Kidney (tissue), 14 donors: Measurements from ENCODE around the gene CCL7. TPM values are rescaled to one million over a fixed set of nuclear protein-coding genes. Genes with fewer than 3 reads are reported as not detected.
"Not testable (repeated sequence)": the region's sequence is repeated elsewhere in the genome, so short reads cannot be mapped to it uniquely, and the experiment has no call there.

Source experiments
- DNase-seq, 5 donors: peaks; one replicate each; pipeline ENCODE4 v3.0.0-alpha.2; 2013 to 2020
- FAIRE-seq: peaks from 2 replicates; lab custom pipeline; 2012; peaks lifted over from hg19 to GRCh38; lab: Jason Lieb, UNC
- H3K27ac ChIP-seq, 2 donors: one replicate each; pipeline ENCODE4 v1.7.0; 2013; ENCODE audit warnings: low read depth in 2 of 2, low read length in 2 of 2, inconsistent platforms in 1 of 2
- H3K27me3 ChIP-seq: one replicate; pipeline ENCODE4 v1.7.1; 2013; ENCODE audit warnings: low read length, inconsistent platforms; ENCODE audit not compliant: control insufficient read depth, insufficient read depth
- H3K36me3 ChIP-seq, 3 donors: one replicate each; pipeline versions ENCODE4 v1.7.0 to v1.7.1; 2013; ENCODE audit warnings: low read length in 3 of 3, control low read depth in 1 of 3, inconsistent platforms in 1 of 3; ENCODE audit not compliant: insufficient read depth in 3 of 3, control insufficient read depth in 2 of 3
- H3K4me1 ChIP-seq, 3 donors: one replicate each; pipeline versions ENCODE4 v1.7.0 to v1.7.1; 2013; ENCODE audit warnings: low read length in 3 of 3, inconsistent platforms in 1 of 3, low read depth in 1 of 3; ENCODE audit not compliant: control insufficient read depth in 2 of 3, insufficient read depth in 2 of 3
- H3K4me3 ChIP-seq, 3 donors: one replicate each; pipeline versions ENCODE4 v1.7.0 to v1.8.1; 2013; ENCODE audit warnings: low read length in 3 of 3, control low read depth in 1 of 3, inconsistent platforms in 1 of 3
- H3K9ac ChIP-seq, 3 donors: one replicate each; pipeline versions ENCODE4 v1.7.0 to v1.7.1; 2013; ENCODE audit warnings: low read length in 3 of 3, control low read depth in 1 of 3, inconsistent platforms in 1 of 3
- H3K9me3 ChIP-seq, 3 donors: one replicate each; pipeline versions ENCODE4 v1.7.0 to v1.7.1; 2013; ENCODE audit warnings: low read length in 3 of 3, control low read depth in 1 of 3, inconsistent platforms in 1 of 3; ENCODE audit not compliant: control insufficient read depth in 2 of 3, insufficient read depth in 1 of 3
- CTCF ChIP-seq: IDR thresholded peaks from 3 replicates; pipeline ENCODE4 v1.5.1; 2012; ENCODE audit warnings: mild to moderate bottlenecking, moderate library complexity, borderline replicate concordance; ENCODE audit not compliant: insufficient read depth; ENCODE audit errors: extremely low read depth
- intact Hi-C: fragments of 100-400 bp; cut with DNase I; formaldehyde crosslinking; loops from one replicate; pipeline ENCODE4 v1.11.1; 2022
- polyA plus RNA-seq: library from polyadenylated mRNA; stranded (reverse); fragments of 350-450 nt; fragmentation: Illumina TruSeq; extraction: RNeasy Lipid Tissue Mini Kit (QIAGEN cat#74804); gene quantifications from one replicate; pipeline ENCODE4 v1.2.3, GENCODE V29; 2014; ENCODE audit warnings: low read depth, low replicate concordance; ENCODE audit not compliant: insufficient read depth
- total RNA-seq: library from RNA; stranded (reverse); fragmentation: NEBNext Ultra II Directional; extraction: Animal tissue kit (Norgen Biotek cat#: 25700); gene quantifications from one replicate; pipeline ENCODE4 v1.2.1, GENCODE V29; 2021
- donor health status: control.
- donor health status: control.
- donor health status: control.
- donor health status: control.
- donor health status: control.
- donor health status: DM: yes; HTN: yes; CAD: no.
- donor health status: Normal renal cell carcinoma (clear cell type).

The CCL7 gene
- total and polyA plus RNA-seq, 2 donors from 2014 or later, result not detected

- no peak overlapping the region for H3K9ac ChIP-seq
- no peak for TF ChIP-seq CTCF
- intact Hi-C loops, result no loop called here
Observed at GRCh38 chr17:34226744-34227034, 43.3 kb upstream of the CCL7 start.

DNA sequence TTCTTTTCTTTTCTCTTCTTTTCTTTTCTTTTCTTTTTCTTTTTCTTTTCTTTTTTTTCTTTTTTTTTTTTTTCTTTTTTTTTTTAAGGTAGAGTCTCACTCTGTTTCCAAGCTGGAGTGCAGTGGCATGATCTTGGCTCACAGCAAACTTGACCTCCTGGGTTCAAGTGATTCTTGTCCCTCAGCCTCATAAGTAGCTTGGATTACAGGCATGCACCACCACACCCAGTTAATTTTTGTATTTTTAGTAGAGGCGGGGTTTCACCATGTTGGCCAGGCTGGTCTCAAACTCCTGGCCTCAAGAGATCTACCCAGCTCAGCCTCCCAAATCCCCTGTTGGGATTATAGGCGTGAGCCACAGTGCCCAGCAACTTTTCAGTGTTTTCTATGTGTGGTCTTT is 42.7 kb upstream of the CCL7 start:
- H3K9me3 ChIP-seq, FAIRE-seq, H3K9ac ChIP-seq, intact Hi-C loops, H3K4me3 ChIP-seq, DNase-seq, H3K27ac ChIP-seq, H3K4me1 ChIP-seq, H3K36me3 ChIP-seq, H3K27me3 ChIP-seq: not testable (repeated sequence)

More at GRCh38 chr17:34226744-34227034, 43.3 kb upstream of the CCL7 start:
- H3K27ac ChIP-seq, result no peak overlapping the region
- DNase-seq (no peak), FAIRE-seq (no peak)
- no peaks in the 10 kb centered on the region for H3K27me3 ChIP-seq
- H3K4me1 ChIP-seq, result no peaks in the 10 kb centered on the region
- peaks cover 0 to 4% (median 0%) of the 10 kb centered on the region in 3 donors for H3K9me3 ChIP-seq
- no peak overlapping the region for H3K4me3 ChIP-seq
- H3K36me3 ChIP-seq, result no peaks in the 10 kb centered on the region

DNA sequence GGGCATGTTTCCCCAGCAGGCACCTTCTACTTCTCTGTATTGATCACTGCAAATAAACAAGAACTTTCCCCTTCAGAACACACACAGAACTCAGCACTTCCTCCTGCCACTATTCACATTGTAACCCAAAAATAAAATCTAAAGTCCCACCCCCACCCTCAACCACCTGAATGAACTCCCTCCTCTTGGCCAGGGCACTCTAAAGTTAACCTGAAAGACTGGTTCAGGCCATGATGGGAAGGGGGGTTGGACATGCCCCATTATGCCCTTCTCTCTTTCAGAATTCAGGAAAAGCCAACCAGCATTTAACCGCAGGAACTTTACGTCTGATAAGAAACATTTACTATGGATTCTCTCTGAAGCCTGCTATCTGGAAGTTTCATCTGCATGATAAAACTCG is 42.3 kb upstream of the CCL7 start:
- Histone ChIP-seq H3K9ac (no peak overlapping the region), H3K36me3 (no peaks in the 10 kb centered on the region), H3K9me3 (peaks cover 0 to 4% (median 0%) of the 10 kb centered on the region in 3 donors), H3K27me3 (no peaks in the 10 kb centered on the region), H3K27ac (no peak overlapping the region), H3K4me1 (no peaks in the 10 kb centered on the region), H3K4me3 (no peak overlapping the region)
- no peak for DNase-seq
- intact Hi-C loops, result no loop called here
- no peak for FAIRE-seq
- TF ChIP-seq CTCF, result no peak

DNA sequence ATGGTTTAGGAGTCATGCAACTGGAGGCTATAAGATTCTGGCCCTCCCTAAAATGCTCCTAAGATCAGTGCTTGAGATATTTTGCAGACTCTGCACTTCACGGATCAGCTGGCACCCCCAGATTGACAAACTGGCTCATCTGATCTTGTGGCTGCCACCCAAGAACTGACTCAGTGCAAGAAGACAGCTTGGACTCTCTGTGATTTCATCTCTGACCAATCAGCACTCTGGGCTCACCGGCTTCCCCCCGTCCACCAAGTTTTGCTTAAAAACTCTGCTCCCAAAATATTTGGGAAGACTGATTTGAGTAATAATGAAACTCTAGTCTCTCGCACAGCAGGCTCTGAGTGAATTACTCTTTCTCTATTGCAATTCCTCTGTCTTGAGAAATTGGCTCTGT is 41.2 kb upstream of the CCL7 start:
- no peak for DNase-seq
- TF ChIP-seq CTCF, result no peak
- Histone ChIP-seq H3K9ac (no peak overlapping the region), H3K27me3 (no peaks in the 10 kb centered on the region), H3K36me3 (no peaks in the 10 kb centered on the region), H3K27ac (no peak overlapping the region), H3K4me3 (no peak overlapping the region), H3K9me3 (peaks cover 0 to 4% (median 0%) of the 10 kb centered on the region in 3 donors), H3K4me1 (no peaks in the 10 kb centered on the region)
- FAIRE-seq, result no peak
- intact Hi-C loops, result no loop called here
